H1 (cell line): ENCODE results near the gene CYP46A1. TPM values are rescaled to one million over a fixed set of nuclear protein-coding genes. Genes with fewer than 3 reads are reported as not detected.
A peak's percentile ranks its signal among the peaks of the same experiment; 100 is the strongest.

Source experiments
- EP300 ChIP-seq, 2 experiments: IDR thresholded peaks; 1 replicate in 1 of 2; 2 replicates in 1 of 2; pipeline ENCODE4 v1.6.1; 2011 to 2012; ENCODE audit warnings: low read depth in 2 of 2, low read length in 2 of 2, mild to moderate bottlenecking in 2 of 2, borderline replicate concordance in 1 of 2, inconsistent platforms in 1 of 2, moderate library complexity in 1 of 2
- GTF2F1 ChIP-seq: IDR thresholded peaks from 2 replicates; pipeline ENCODE4 v1.6.1; 2012; ENCODE audit warnings: low read depth, low read length, improper control_type of control experiment, borderline replicate concordance
- HDAC6 ChIP-seq: IDR thresholded peaks from one replicate; pipeline ENCODE4 v1.7.1; 2012; ENCODE audit warnings: low read depth, mild to moderate bottlenecking, inconsistent platforms, low read length, moderate library complexity
- MAFK ChIP-seq: IDR thresholded peaks from 2 replicates; pipeline ENCODE4 v1.6.1; 2012; ENCODE audit warnings: low read depth, mild to moderate bottlenecking, improper control_type of control experiment, low read length
- POLR2A ChIP-seq, 2 experiments: IDR thresholded peaks; 1 replicate in 1 of 2; 2 replicates in 1 of 2; pipeline ENCODE4 v1.6.1; 2011; ENCODE audit warnings: low read depth in 2 of 2, low read length in 2 of 2, mild to moderate bottlenecking in 2 of 2; ENCODE audit errors: control extremely low read depth in 1 of 2
- POU5F1 ChIP-seq: IDR thresholded peaks from 2 replicates; pipeline ENCODE4 v1.6.1; 2011; ENCODE audit warnings: low read depth, mild to moderate bottlenecking, low read length, moderate library complexity
- RBBP5 ChIP-seq: IDR thresholded peaks from 2 replicates; pipeline ENCODE4 v1.7.1; 2012; ENCODE audit warnings: low read depth, mild to moderate bottlenecking, inconsistent platforms, low read length, moderate library complexity, borderline replicate concordance
- RFX5 ChIP-seq: IDR thresholded peaks from 2 replicates; pipeline ENCODE4 v1.6.1; 2011; ENCODE audit warnings: low read depth, low read length, improper control_type of control experiment, borderline replicate concordance
- RXRA ChIP-seq: IDR thresholded peaks from 2 replicates; pipeline ENCODE4 v1.6.1; 2011; ENCODE audit warnings: low read depth, mild to moderate bottlenecking, low read length, moderate library complexity; ENCODE audit not compliant: insufficient read depth
- TEAD4 ChIP-seq: IDR thresholded peaks from 2 replicates; pipeline ENCODE4 v1.6.1; 2012; ENCODE audit warnings: low read depth, low read length, inconsistent platforms, mixed read lengths
- ZNF274 ChIP-seq: IDR thresholded peaks from 2 replicates; pipeline ENCODE4 v1.7.0; 2012; ENCODE audit warnings: low read length, borderline replicate concordance; ENCODE audit errors: extremely low read depth
- polyA plus RNA-seq, 7 experiments: library from polyadenylated mRNA; depleted of rRNA in 3 of 7; stranded (reverse) in 5 of 7; unstranded in 2 of 7; fragments of >200 nt in 5 of 7; fragments of 200-250 nt in 2 of 7; gene quantifications; 1 replicate in 5 of 7; 2 replicates in 1 of 7; 4 replicates in 1 of 7; pipeline versions ENCODE4 v1.2.1 to v1.2.3, GENCODE V29; 2011 to 2013; ENCODE audit warnings: missing spikeins in 2 of 7, mixed read lengths in 2 of 7
- total RNA-seq: library from RNA; stranded (reverse); fragmentation: NEBNext Ultra II Directional; extraction: Animal tissue kit (Norgen Biotek cat#: 25700); gene quantifications from 2 replicates; pipeline ENCODE4 v1.2.1, GENCODE V29; 2021

The CYP46A1 gene
- total and polyA plus RNA-seq, 2 of the 8 experiments (the other 6 are each of a cell fraction or from before 2014, with no cell fraction given), result 0.41 to 1.3 TPM

- no peak for TF ChIP-seq HDAC6
- no peak for TF ChIP-seq RXRA
- peak; percentile 26; the same call in 1 of the 2 replicates for TF ChIP-seq RBBP5
- TF ChIP-seq ZNF274, result no peak
- no peak; a peak in 1 of 3 replicates for TF ChIP-seq POLR2A (IDR thresholded peaks at IDR 0.05; ENCODE audit: control extremely low read depth in 1 of 2, low read depth in 2 of 2, low read length in 2 of 2)
- no peak for TF ChIP-seq GTF2F1
- no peak for TF ChIP-seq POU5F1
- no peak for TF ChIP-seq TEAD4
- TF ChIP-seq RFX5, result no peak
- TF ChIP-seq MAFK, result no peak
- TF ChIP-seq EP300 (IDR thresholded peaks at IDR 0.05; ENCODE audit: borderline replicate concordance in 1 of 2, low read depth in 2 of 2, low read length in 2 of 2), result no peak
Measured at GRCh38 chr14:99683619-99684409, at the start of gene CYP46A1 (continued).
